Body of pancreas (tissue), 4 donors: ENCODE measurements around the gene TMEM212.

Experiments
- CTCF ChIP-seq, 7 experiments: fragments of 450-650 bp in 4 of 7; fragments of 200-600 bp in 3 of 7; sonication (generic) in 3 of 7; IDR thresholded peaks; one replicate each; pipeline ENCODE4 v1.5.1; 2016 to 2019; ENCODE audit warnings: antibody characterized with exemption in 7 of 7
- POLR2A ChIP-seq, 3 donors: fragments of 450-650 bp; IDR thresholded peaks; one replicate each; pipeline ENCODE4 v1.6.1; 2016; ENCODE audit warnings: antibody characterized with exemption in 3 of 3, mild to moderate bottlenecking in 2 of 3

DNA sequence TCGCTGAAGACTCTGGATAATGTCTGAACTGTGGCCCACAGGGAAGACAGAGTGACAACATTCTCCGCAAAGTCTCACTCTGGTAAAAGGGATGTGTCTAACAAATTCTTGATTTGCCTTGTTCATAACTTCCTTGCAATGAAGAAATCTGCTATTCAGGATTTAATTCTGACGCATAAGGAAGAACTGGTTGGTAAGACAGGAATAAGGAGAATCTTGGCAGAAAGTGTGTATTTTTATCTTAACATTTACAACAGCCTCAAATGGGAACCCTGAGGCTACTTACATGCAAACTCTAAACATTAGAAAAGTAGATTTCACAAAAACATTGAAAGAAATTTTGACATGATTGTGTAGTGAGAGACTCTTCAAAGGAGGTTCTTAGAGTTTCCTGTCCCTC lies 22.1 kb upstream of the TMEM212 start:
- no peak for TF ChIP-seq CTCF (IDR thresholded peaks at IDR 0.05)
- TF ChIP-seq POLR2A (IDR thresholded peaks at IDR 0.05): no peak
